Smooth muscle cell (in vitro differentiated cells): Measurements from ENCODE around the gene LIPH. TPM values are rescaled to one million over a fixed set of nuclear protein-coding genes. Genes with fewer than 3 reads are reported as not detected.
A peak's percentile ranks its signal among the peaks of the same experiment; 100 is the strongest.

Experiments
- DNase-seq: peaks from one replicate; lab custom pipeline; 2025; ENCODE audit not compliant: unreplicated experiment; lab: John Stamatoyannopoulos, UW
- H2AFZ ChIP-seq: fragments of 200-600 bp; sonication (generic); 2 replicates; pipeline ENCODE4 v1.6.0; 2016; ENCODE audit warnings: antibody characterized with exemption, low read depth, mild to moderate bottlenecking
- H3F3A ChIP-seq: fragments of 200-600 bp; sonication (generic); 2 replicates; pipeline ENCODE4 v1.6.0; 2017; ENCODE audit warnings: antibody characterized with exemption, low read depth
- H3K27ac ChIP-seq: fragments of 200-600 bp; sonication (generic); 2 replicates; pipeline ENCODE4 v1.5.1; 2016; ENCODE audit warnings: low read depth, mild to moderate bottlenecking
- H3K27me3 ChIP-seq: fragments of 200-600 bp; sonication (generic); 2 replicates; pipeline ENCODE4 v1.6.1; 2016; ENCODE audit warnings: low read depth, mild to moderate bottlenecking
- H3K36me3 ChIP-seq: fragments of 200-600 bp; sonication (generic); 2 replicates; pipeline ENCODE4 v1.5.1; 2016; ENCODE audit warnings: low read depth
- H3K4me1 ChIP-seq: fragments of 200-600 bp; sonication (generic); 2 replicates; pipeline ENCODE4 v1.5.1; 2016; ENCODE audit warnings: low read depth
- H3K4me2 ChIP-seq: fragments of 200-600 bp; sonication (generic); 2 replicates; pipeline ENCODE4 v1.6.0; 2016; ENCODE audit warnings: mild to moderate bottlenecking
- H3K4me3 ChIP-seq: fragments of 200-600 bp; sonication (generic); 2 replicates; pipeline ENCODE4 v1.5.1; 2016; ENCODE audit warnings: mild to moderate bottlenecking
- H3K79me2 ChIP-seq: fragments of 200-600 bp; sonication (generic); 2 replicates; pipeline ENCODE4 v1.6.0; 2016; ENCODE audit warnings: low read depth, mild to moderate bottlenecking
- H3K9ac ChIP-seq: fragments of 200-600 bp; sonication (generic); 2 replicates; pipeline ENCODE4 v1.6.0; 2016; ENCODE audit warnings: low read depth
- H3K9me3 ChIP-seq: fragments of 200-600 bp; sonication (generic); replicated peaks from 2 replicates; pipeline ENCODE4 v1.5.1; 2016; ENCODE audit warnings: low read depth
- H4K20me1 ChIP-seq: fragments of 200-600 bp; sonication (generic); 2 replicates; pipeline ENCODE4 v1.6.0; 2016; ENCODE audit warnings: low read depth
- WGBS: methylation state at CpG from one replicate; pipeline ENCODE4 v1.1.7; 2016; ENCODE audit warnings: low lambda C conversion rate; 5-methylcytosine and 5-hydroxymethylcytosine counted together
- polyA plus RNA-seq: library from polyadenylated mRNA; unstranded; fragments of >200 nt; fragmentation: Nextera tagmentation; extraction: Ambion mirVana; gene quantifications from 2 replicates; pipeline ENCODE4 v1.2.1, GENCODE V29; 2016
- total RNA-seq: library from RNA; depleted of rRNA; stranded (reverse); fragments of >200 nt; gene quantifications from 2 replicates; pipeline ENCODE4 v1.2.3, GENCODE V29; 2014
- TF ChIP-seq, protein P1 (sequence below): fragments of 200-600 bp; sonication (generic); IDR thresholded peaks from 2 replicates; pipeline ENCODE4 v1.5.1; 2017; ENCODE audit warnings: borderline replicate concordance, mild to moderate bottlenecking, antibody characterized with exemption; ENCODE audit not compliant: insufficient read depth, poor library complexity, severe bottlenecking

The LIPH gene
- total and polyA plus RNA-seq, 2 experiments from 2014 or later: 0.03 to 0.04 TPM

DNA sequence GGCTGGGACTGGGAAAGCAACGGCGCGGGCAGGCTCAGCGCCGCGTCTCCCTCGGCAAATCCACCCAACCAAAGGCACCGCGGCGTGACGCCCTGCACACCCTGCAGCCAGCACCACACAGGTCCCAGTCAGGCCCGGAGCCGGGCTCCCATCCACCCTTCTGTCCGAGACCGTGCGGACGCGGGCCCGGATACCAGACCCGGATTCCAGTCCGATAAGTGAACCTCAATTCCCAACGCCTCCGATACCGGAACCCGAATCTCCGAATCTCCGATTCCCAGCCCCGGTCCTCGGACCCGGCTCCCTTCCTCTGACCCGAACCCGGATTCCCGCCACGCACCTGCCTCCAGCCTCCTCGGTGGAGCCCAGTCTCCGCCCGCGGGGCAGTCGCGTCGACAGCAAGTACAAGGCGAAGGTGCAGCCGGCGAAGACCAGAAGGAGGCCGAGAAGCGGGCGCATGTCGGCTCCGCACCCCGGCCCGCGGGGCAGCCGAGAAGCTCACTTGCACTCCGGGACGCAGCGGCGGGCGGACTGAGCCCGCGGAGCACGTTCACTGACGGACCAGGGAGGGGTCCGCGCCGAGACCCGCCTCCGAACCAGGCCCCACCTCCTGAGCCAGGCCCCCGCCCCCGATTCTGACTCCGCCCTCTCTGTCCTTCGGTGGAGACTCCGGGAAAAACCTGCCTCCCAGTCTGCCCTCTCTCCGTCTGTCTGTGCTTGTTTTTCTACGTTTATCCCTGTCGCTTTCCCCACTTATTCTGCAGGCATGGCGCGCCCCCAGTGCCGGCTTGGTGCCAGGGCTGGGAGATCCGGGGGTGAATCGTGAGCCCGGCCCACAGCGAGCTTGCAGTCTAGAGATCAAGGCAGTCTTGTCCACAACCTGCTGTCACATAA, 53.6 kb downstream of the LIPH start, which contains the start of gene TMEM41A:
Gene TMEM41A, minus strand, starts transcription at position 533 of the 894 bp plus-strand sequence. Its CDS starts 74 bp downstream, at position 459.
- Histone ChIP-seq H3K4me2 (peak within 1 kb of the TSS; percentile 99), H3K27ac (peak within 1 kb of the TSS; percentile 40), H3K4me3 (peak within 1 kb of the TSS; percentile 81), H3K4me1 (peaks cover 8% of the 10 kb centered on the region), H3K79me2 (peaks cover 16% of the 10 kb centered on the region), H3K36me3 (no peaks in the 10 kb centered on the region), H3K9ac (peak within 1 kb of the TSS; percentile 75), H2AFZ (peak within 1 kb of the TSS; percentile 87), H4K20me1 (no peaks in the 10 kb centered on the region), H3F3A (no peaks in the 10 kb centered on the region), H3K27me3 (no peaks in the 10 kb centered on the region), H3K9me3 (no peaks in the 10 kb centered on the region)
- peak; percentile 82 for DNase-seq
- WGBS: under 1% methylated on average over 68 of the region's 82 CpGs
- TF ChIP-seq, protein P1, sequence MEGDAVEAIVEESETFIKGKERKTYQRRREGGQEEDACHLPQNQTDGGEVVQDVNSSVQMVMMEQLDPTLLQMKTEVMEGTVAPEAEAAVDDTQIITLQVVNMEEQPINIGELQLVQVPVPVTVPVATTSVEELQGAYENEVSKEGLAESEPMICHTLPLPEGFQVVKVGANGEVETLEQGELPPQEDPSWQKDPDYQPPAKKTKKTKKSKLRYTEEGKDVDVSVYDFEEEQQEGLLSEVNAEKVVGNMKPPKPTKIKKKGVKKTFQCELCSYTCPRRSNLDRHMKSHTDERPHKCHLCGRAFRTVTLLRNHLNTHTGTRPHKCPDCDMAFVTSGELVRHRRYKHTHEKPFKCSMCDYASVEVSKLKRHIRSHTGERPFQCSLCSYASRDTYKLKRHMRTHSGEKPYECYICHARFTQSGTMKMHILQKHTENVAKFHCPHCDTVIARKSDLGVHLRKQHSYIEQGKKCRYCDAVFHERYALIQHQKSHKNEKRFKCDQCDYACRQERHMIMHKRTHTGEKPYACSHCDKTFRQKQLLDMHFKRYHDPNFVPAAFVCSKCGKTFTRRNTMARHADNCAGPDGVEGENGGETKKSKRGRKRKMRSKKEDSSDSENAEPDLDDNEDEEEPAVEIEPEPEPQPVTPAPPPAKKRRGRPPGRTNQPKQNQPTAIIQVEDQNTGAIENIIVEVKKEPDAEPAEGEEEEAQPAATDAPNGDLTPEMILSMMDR: no peak

- WGBS: 97% methylated on average over 4 of the region's 4 CpGs
- H3K4me2 ChIP-seq: no peak overlapping the region
- no peaks in the 10 kb centered on the region for H3F3A ChIP-seq
- TF ChIP-seq, protein P1: no peak
- no peak for DNase-seq
- H3K9me3 ChIP-seq: no peaks in the 10 kb centered on the region
- no peak overlapping the region for H3K9ac ChIP-seq
- H4K20me1 ChIP-seq: no peaks in the 10 kb centered on the region
- H3K36me3 ChIP-seq: no peaks in the 10 kb centered on the region
- no peak overlapping the region for H3K27ac ChIP-seq
- no peaks in the 10 kb centered on the region for H3K27me3 ChIP-seq
- no peaks in the 10 kb centered on the region for H3K4me1 ChIP-seq
- H3K79me2 ChIP-seq: no peaks in the 10 kb centered on the region
- no peak overlapping the region for H3K4me3 ChIP-seq
- no peak overlapping the region for H2AFZ ChIP-seq
Observed at GRCh38 chr3:185490241-185490640, 62.1 kb downstream of the LIPH start.

DNA sequence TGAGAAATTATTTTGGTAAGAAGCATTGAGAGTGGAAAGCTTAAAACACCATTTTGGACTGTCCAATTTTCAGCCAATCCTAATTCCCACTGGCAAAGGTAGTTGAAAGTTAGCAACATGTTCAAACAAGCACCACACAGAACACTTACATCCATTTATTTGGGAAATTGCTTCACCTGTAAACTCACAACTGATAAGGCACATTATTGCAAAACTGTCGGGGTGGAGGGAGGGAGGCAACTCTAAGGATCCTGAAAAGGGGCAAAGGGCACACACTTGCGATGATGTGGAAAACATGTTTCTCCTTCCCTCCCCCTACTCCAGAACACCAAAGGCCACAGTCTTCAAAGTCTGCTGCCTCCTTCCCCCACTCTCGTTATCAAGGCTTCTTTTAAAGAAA, 62.9 kb downstream of the LIPH start:
- H3K9ac ChIP-seq: no peak overlapping the region
- no peaks in the 10 kb centered on the region for H3K9me3 ChIP-seq
- H3F3A ChIP-seq: no peaks in the 10 kb centered on the region
- TF ChIP-seq, protein P1: no peak
- no peak overlapping the region for H2AFZ ChIP-seq
- H3K27me3 ChIP-seq: no peaks in the 10 kb centered on the region
- no peak for DNase-seq
- no peak overlapping the region for H3K27ac ChIP-seq
- WGBS: 91% methylated on average over 3 of the region's 3 CpGs
- H3K4me3 ChIP-seq: no peak overlapping the region
- no peaks in the 10 kb centered on the region for H3K36me3 ChIP-seq
- no peak overlapping the region for H3K4me2 ChIP-seq
- H4K20me1 ChIP-seq: no peaks in the 10 kb centered on the region
- H3K79me2 ChIP-seq: no peaks in the 10 kb centered on the region
- no peaks in the 10 kb centered on the region for H3K4me1 ChIP-seq

DNA sequence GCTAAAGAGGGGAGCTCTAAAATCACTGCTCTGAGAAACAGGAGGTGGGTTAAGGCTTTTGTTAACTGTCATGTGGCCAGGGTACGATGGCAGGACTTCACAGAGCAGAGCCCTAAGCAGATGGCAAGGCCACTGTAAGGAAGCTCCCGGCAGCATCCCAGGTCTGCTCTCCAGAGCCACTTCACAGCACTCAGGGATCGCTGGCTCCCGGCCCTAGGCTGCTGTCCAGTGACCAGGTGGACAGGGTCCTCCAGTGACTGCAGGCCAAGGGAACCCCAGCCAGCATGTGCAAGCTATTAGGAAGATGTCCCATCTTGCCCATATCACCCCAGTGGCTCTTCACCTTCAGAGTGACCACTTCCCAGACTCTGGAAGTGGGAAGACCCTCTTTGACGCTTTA, 63.9 kb downstream of the LIPH start:
- Histone ChIP-seq H3K27me3 (no peaks in the 10 kb centered on the region), H3K4me2 (no peak overlapping the region), H4K20me1 (no peaks in the 10 kb centered on the region), H3K79me2 (no peaks in the 10 kb centered on the region), H3K27ac (no peak overlapping the region), H3F3A (no peaks in the 10 kb centered on the region), H3K4me3 (no peak overlapping the region), H3K9ac (no peak overlapping the region), H3K4me1 (no peaks in the 10 kb centered on the region), H3K9me3 (no peaks in the 10 kb centered on the region), H2AFZ (no peak overlapping the region), H3K36me3 (no peaks in the 10 kb centered on the region)
- TF ChIP-seq, protein P1: no peak
- no peak for DNase-seq
- WGBS: 93% methylated on average over 5 of the region's 5 CpGs
